ENCODE results near the gene ZNF280B. TPM values are rescaled to one million over a fixed set of nuclear protein-coding genes. Genes with fewer than 3 reads are reported as not detected.
A peak's percentile ranks its signal among the peaks of the same experiment; 100 is the strongest.

The ZNF280B gene
- total and polyA plus RNA-seq, 9 of the 15 experiments (the other 6 are each of a cell fraction or from before 2014, with no cell fraction given) = 7.7 to 29.9 (median 20.0) TPM

DNA sequence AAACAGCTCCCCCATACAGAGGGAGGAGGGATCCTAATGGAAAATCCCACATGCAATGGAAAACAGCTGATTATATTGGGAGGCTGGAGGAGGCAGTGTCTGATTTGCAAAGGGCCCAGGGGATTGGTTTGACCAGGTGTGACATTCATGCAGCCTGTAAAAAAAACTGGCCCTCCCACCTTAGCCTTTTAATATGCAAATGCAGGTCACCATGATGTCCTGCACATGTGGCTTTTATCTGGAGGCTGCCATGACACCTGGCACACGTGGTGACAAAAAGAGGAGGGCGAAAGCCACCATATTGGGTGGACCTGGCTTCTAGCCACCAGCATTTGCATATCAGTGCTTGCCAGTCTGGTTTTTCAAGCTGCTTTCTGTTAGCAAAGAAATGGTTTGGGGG lies 48.5 kb downstream of the ZNF280B start (continued):
- TF ChIP-seq, protein P1, sequence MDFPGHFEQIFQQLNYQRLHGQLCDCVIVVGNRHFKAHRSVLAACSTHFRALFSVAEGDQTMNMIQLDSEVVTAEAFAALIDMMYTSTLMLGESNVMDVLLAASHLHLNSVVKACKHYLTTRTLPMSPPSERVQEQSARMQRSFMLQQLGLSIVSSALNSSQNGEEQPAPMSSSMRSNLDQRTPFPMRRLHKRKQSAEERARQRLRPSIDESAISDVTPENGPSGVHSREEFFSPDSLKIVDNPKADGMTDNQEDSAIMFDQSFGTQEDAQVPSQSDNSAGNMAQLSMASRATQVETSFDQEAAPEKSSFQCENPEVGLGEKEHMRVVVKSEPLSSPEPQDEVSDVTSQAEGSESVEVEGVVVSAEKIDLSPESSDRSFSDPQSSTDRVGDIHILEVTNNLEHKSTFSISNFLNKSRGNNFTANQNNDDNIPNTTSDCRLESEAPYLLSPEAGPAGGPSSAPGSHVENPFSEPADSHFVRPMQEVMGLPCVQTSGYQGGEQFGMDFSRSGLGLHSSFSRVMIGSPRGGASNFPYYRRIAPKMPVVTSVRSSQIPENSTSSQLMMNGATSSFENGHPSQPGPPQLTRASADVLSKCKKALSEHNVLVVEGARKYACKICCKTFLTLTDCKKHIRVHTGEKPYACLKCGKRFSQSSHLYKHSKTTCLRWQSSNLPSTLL (IDR thresholded peaks at IDR 0.05) = no peak
- TF ChIP-seq GTF3C2 (IDR thresholded peaks at IDR 0.05; ENCODE audit: borderline replicate concordance, extremely low read depth, insufficient read length) (no peak), TAF7 (tag; IDR thresholded peaks at IDR 0.05) (no peak), MAX (CRISPR knock-in tag; IDR thresholded peaks at IDR 0.05) (peak; percentile 76), POLR3A (IDR thresholded peaks at IDR 0.05; ENCODE audit: borderline replicate concordance, extremely low read depth, insufficient read depth, insufficient read length) (no peak), ARID3A (IDR thresholded peaks at IDR 0.05; ENCODE audit: borderline replicate concordance, low read depth, low read length) (no peak), JUNB (CRISPR knock-in tag; conservative IDR thresholded peaks at IDR 0.05) (no peak), ARHGAP35 (IDR thresholded peaks at IDR 0.05; ENCODE audit: partially characterized antibody) (no peak), TRIM25 (IDR thresholded peaks at IDR 0.05; ENCODE audit: borderline replicate concordance) (no peak), MXI1 (IDR thresholded peaks at IDR 0.05; ENCODE audit: low read depth, low read length) (peak; percentile 55), SIN3A (IDR thresholded peaks at IDR 0.05; ENCODE audit: borderline replicate concordance in 2 of 2, control insufficient read depth in 1 of 2, low read depth in 2 of 2, low read length in 2 of 2) (peak in 1 of 2 experiments; percentile 53; a peak in 1 of 4 replicates), XRCC5 (IDR thresholded peaks at IDR 0.05; ENCODE audit: low read depth, low read length) (no peak), ZNF324 (CRISPR knock-in tag; IDR thresholded peaks at IDR 0.05) (no peak), XRCC4 (IDR thresholded peaks at IDR 0.05; ENCODE audit: extremely low read depth, insufficient read depth, insufficient read length) (no peak), ZNF277 (CRISPR knock-in tag; IDR thresholded peaks at IDR 0.05; ENCODE audit: borderline replicate concordance) (no peak)
- TF ChIP-seq, protein P2, sequence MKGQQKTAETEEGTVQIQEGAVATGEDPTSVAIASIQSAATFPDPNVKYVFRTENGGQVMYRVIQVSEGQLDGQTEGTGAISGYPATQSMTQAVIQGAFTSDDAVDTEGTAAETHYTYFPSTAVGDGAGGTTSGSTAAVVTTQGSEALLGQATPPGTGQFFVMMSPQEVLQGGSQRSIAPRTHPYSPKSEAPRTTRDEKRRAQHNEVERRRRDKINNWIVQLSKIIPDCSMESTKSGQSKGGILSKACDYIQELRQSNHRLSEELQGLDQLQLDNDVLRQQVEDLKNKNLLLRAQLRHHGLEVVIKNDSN (CRISPR knock-in tag; IDR thresholded peaks at IDR 0.05) = peak; percentile 52

All from K562 (cell line).